SKM-1 treated with dmso at 0.1 percent for 144 hours (cell line): Measurements from ENCODE around the gene SLC39A5.
"Not testable (repeated sequence)": the region's sequence is repeated elsewhere in the genome, so short reads cannot be mapped to it uniquely, and the experiment has no call there.

ENCODE experiments used
- DNase-seq: peaks from one replicate; lab custom pipeline; 2025; ENCODE audit not compliant: unreplicated experiment; lab: John Stamatoyannopoulos, UW

SLC39A5 gene

DNA sequence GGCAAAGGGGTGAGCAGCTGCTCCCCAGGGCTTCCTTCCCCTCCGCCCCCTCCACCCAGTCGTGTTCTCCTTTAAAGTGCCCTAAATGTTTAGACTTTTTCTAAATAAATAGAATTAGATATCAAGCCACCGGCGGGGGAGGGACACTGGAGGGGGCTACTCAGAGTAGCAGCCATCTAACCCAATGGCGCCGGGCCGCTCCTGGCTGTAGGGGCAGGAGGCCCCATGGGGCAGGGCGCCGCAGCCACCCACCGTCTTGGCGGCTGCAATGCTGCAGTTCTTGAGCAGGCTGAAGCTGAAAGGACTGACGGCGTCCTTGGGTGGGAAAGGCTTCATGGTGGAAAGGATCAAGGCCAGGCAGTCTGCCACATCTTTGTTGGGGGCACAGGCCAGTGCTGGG lies 13.1 kb downstream of the SLC39A5 start:
- DNase-seq: no peak

DNA sequence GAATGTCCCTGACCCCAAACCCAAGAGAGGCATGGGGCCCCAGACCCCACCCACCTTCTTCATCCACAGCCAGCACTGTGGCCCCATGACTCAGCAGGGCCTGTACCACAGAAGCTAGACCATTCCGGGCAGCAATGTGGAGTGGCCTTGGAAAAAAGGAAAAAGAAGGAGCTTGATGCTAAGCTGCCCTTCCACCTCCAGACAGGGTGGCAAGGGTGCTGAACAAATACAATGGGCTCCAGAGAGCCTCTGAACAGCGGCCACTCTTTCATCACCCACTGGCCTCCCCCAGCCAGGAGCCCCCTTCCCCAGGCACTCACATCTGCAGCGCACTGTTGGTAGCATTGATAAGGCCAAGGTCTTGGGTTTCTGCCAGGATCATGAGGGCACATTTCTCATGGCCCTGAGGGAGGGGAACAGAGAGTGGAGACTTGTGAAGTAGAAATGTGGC lies 13.9 kb downstream of the SLC39A5 start:
- DNase-seq: no peak

DNA sequence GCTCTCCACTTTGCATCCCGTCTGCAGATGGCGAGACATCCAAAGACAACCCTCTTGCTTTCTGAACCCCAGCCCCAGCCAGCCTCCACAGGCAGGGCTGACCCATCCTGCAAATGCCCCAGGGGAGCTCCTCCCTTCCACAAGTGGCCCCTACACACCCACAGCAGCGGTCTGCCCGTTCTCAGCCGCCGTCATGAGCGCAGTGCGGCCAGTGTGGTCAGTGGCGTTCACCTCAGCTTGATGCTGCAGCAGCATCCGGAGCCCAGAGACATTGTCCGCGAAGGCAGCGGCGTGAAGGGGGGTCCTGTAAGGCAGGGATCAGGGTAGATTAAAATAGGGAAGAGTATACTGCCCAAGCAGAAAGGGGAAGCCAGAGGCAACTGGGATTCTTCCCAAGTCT lies 14.6 kb downstream of the SLC39A5 start:
- no peak for DNase-seq

DNA sequence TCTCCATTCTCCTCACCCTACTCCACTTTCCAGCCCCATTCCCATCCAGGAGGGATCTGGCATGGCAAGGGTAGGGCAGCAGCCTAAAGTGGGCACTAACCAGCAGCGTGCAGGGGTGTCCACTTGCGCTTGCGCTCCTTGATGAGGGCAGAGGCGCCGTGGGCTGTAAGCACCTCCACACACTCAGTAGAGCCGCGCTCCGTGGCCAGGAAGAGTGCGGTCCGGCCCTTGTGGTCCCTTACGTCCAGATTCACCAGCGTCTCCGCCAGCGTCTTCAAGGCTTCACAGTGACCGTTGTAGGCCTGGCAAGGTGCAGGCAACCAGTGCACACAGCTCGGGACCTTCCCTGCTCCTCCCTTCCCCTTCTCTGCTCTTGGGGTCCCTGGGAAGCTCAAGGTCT lies 18.1 kb downstream of the SLC39A5 start:
- no peak for DNase-seq

DNA sequence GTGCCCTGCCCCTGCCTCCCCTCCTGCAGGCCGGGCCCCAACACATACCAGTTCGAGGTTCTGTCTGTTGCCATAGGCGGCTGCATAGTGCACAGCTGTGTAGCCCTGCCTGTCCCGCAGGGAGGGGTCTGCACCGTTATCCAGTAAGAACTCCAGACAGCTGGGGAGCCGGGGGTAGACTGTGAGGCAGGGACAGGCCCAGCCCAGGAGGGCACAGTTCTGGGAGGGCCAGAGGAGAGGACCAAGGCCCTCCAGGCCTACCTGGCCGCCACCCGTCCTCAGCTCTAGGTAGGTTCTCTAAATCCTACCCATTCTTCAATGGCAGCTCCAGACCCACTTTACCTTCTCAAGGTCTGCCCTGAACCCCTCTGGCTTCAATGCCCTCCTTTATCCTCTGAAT lies 18.9 kb downstream of the SLC39A5 start:
- no peak for DNase-seq

DNA sequence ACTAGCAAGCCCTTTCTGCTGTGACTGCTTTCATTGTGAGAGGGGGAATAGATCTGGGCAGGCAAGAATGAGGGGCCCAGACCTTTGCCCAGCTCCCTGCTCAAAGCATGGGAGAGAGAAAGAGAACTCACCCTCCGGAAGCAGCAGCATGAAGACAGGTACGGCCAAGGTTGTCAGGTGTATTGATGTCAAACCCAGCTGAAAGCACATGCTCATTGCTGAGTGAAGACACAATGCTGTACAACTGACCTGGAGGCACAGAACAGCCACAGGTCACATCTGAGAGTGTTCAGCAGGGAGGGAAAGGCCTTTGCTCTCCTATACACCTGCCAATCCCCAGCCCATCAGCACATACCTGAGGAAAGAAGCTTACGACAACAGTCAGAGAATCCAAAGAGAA lies 22.8 kb downstream of the SLC39A5 start:
- DNase-seq: no peak

DNA sequence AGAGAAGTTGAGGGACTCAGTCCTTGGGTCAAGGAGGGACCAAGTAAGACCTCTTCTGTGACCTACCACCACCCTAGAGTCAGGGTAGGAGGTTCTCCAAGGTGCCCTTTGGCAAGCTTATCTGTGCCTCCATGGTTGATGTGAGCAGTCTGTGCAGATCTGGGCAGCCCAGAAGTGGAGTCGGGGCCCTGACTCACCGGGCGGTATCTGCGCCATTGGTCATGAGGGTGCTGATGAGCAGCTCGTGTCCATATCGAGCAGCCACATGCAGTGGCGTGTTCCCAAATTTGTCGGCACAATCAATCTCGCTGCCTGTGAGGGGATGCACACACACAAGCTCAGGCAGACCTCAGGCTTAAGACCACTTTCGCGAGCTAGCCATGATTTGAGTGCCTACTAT lies 23.2 kb downstream of the SLC39A5 start:
- no peak for DNase-seq

DNA sequence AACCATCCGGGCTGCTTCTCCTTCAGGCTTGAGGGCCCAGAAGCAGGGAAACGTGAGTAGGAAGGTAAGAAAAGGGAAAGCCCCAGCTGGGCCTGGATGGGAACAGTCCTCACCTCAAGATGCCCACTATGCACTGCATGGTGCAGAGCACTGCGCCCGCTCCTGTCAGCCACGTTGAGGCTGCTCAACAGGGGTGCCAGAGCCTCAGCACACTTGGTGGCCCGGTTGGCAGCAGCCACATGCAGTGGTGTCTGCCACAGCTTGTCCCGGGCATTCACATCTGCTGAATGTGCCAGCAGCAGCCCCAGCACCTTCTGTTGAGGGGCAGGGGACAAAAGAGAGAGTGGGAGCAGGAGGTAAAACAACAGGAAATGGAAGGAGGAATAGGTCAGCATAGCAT lies 25.8 kb downstream of the SLC39A5 start:
- no peak for DNase-seq

DNA sequence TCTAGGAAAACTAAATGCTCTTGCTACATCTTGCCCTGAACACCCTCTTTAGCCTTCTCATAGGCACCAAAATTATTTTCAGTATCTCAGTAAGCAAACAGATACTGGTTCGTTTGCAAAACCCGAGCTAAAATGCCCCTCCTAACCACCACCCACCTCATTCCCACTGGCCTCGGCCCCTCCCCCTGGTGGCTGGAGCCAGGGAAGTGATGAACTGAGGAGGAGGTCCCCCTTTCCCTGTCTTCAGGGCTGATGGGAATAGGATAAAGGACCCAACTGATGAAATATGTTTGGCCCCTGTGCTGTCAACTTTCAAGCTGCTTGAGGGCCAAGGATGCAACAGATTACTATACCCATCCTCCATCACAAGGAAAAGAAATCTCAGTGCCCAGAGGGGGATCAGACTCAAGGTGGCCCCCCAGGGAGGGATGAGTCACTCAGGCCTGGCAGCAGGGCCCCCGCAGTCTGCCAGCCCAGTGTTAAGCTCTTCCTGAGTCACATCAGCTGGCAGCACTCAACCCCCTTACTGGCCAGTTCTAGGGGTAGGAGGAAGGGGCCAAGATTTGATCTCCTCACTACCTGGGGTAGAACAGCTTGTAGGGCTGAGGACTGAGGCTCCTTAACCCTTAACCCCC lies 26.6 kb downstream of the SLC39A5 start:
- no peak for DNase-seq

DNA sequence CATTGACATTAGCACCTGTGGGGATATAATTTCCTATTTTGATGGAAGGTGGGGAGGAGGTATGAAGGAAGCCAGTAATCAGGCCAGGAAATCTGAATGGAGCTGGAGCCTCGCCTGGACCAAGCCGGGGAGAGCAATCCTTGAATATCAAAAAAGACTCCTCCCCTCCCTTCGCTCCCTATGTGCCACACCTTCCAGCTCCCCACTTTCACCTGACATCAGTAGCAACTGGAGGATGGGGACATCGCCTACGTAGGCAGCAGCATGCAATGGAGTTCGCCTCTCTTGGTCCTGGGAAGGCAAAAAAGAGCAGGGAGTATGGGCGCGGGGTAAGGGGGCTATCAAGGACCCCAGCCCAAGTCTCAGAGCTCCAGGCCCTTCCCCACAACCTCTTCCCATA lies 27.2 kb downstream of the SLC39A5 start:
- DNase-seq: no peak

DNA sequence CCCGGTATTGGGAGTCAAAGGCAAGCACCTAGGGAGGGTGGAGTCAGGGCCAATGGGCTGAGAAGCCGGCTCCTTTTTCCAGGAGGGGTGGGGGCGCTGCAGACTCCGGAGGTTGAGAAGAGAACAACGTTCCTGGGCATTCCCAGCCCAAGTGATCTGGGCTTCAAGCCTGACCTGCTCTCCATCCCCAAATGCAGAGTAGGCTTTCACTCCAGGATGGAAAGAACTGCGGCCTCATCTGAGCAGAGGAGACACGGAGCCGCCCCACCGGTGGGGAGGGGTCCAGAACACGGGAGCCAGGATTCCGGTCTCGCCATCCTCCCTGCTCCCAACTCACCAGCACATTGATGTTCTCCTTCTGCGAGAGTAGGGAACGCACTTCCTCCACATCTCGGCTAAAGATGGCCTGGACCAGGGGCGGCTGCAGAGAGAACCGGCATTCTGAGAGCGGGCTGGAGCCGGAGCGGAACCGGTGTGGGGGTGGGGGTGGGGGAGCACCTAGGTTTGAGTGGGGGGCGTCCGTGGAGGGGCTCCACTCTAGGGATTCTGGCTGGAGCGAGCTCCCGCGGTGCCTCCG lies 27.7 kb downstream of the SLC39A5 start:
- no peak for DNase-seq

DNA sequence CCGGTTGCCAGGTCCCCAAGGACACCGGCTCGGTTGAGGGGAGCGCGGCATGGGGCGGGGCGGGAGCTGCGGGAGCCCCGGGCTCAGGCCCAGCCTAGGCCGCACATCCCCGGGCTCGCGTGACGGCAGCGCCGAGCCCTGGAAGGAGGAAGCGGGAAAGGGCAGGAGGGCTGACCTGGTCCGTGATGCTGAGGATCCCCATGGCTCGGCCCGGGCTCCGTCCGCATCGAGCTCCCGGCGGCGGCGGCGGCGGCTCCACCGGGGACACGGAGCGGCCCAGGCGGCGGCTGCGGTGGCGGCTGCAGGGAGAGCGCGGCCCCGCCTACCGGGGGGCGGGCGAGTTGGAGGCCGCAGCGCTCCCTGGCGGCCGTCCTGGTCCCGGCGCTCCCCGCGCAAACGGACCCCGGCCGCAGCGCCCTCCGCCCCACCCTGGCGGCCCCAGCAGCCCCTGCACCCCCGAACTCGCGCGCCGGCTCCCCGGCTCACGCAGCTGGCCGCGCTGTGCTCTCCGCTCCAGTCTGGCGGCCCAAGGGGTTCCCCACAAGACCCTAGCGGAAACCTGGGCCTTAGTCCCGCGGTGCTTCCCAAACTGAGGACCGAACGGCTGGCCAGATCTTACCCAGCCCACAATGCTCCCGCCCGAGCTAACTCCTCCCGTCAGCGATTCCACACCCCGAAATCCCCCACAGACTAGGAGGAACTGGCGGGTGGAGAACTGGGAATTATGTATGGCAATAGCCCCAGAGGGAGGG lies 28.4 kb downstream of the SLC39A5 start, which contains the start of gene ANKRD52:
ANKRD52 (minus strand) TSS at position 317 of the 752 bp plus-strand sequence; CDS start at position 202, 115 bp downstream.
- peak; percentile 47 for DNase-seq

DNA sequence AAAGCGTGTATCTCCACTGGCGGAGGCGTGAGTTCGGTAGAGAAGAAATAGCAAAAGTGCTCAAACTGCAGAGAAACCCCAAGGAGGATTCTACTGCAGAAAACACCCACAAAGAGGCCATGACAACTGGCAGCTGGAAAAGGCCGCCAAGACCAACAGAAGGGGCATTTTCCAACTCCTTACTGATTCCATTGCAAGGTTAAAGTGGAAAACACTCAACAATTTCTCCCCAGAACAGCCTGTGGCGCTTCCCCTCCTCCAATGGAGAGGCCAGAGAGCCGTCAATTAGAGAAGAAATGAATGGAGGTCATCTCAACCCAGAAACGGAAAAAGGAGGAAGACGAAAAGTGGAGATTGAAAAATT lies 29.0 kb downstream of the SLC39A5 start:
- DNase-seq: no peak

DNA sequence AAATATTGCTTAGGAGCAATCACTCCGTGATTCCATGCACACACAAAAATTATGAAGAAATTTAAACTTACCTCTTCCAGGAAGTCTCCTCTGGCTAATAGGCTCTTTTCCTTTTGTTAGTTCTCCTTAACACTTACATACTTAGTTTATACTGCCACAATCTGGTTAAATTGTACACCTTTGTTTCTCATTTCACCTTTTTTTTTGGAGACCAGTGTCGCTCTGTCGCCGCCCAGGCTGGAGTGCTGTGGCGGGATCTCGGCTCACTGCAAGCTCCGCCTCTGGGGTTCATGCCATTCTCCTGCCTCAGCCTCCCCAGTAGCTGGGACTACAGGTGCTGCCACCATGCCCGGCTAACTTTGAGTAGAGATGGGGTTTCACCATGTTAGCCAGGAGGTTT lies 30.5 kb downstream of the SLC39A5 start:
- DNase-seq: no peak

DNA sequence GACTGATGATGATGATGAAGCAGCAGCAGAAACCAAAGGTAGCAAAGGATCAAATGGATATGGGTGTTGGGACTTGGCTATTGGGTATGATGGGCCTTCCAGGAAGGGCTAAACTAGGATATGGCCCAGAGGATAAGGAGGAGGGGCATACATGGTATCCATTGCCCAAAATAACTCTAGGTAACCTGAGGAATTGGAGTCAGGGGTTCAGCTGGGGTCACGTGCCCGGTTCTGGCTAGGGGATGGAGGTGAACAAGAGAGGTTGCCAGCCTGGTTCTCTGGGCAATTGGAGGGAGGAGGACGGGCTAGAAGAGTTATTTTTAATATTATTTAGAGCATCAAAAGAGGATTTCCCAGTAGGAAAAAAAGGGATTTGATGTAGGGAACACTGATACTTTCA lies 31.1 kb downstream of the SLC39A5 start:
- no peak for DNase-seq

DNA sequence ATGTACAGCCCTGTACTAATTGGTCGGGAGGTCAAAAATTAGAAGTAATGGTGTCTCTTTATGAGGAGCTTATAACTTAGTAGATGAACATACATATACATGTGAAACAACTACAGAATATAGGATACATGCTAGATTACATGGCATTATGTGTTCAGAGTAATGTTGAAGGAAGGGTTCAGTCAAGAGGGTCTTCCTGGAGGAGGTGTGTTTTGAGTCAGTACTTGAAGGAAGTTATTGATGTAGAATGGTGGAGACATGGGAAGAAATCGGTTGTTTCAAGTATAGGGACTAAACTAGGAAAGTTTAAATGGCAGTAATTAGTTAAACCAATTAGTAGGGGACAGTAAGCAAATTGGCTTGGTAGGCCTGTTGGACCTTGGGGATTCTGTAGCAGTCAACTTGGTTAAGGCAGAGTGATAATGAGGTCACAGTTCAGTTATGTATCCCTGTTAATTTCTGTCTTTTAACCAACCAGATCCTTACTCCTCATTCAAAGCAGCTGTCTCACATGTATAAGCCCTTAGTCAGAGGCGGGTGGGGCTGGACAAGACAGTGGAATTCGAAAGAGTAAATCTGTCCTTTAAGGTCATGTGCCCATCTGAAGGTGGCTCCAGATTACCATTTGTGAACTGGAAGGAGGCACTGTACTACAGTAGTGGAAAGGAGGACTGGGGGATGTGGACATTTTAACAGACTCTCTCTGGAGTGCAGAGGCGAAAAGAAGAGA lies 31.8 kb downstream of the SLC39A5 start:
- DNase-seq: no peak

DNA sequence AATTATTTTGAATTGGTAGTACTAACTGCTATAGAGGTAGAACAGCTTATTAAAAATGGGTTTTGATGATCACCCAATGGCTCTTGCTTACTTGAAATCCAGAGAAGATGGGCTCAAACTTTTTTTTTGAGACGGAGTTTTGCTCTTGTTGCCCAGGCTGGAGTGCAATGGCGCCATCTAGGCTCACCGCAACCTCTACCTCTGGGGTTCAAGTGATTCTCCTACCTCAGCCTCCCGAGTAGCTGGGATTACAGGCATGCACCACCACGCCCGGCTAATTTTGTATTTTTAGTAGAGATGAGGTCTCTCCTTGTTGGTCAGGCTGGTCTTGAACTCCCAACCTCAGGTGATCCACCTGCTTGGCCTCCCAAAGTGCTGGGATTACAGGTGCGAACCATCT lies 33.1 kb downstream of the SLC39A5 start:
- not testable (repeated sequence) for DNase-seq

DNA sequence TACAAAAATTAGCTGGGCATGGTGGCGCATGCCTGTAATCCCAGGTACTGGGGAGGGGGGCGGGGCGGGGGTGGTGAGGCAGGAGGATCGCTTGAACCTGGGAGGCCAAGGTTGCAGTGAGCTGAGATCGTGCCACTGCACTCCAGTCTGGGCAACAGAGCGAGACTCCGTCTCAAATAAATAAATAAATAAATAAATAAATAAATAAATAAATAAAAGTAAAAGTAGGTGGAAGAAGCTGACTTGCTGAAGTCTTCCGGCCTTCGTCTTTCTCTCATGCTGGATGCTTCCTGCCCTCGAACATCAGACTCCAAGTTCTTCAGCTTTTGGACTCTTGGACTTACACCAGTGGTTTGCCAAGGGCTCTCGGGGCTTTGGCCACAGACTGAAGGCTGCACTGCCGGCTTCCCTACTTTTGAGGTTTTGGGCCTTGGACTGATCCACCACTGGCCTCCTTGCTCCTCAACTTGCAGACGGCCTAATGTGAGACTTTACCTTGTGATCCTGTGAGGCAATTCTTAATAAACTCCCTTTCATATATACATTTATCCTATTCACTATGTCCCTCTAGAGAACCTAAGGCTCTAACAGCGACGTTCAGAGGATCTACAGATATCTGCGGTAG lies 36.3 kb downstream of the SLC39A5 start:
- DNase-seq: not testable (repeated sequence)

DNA sequence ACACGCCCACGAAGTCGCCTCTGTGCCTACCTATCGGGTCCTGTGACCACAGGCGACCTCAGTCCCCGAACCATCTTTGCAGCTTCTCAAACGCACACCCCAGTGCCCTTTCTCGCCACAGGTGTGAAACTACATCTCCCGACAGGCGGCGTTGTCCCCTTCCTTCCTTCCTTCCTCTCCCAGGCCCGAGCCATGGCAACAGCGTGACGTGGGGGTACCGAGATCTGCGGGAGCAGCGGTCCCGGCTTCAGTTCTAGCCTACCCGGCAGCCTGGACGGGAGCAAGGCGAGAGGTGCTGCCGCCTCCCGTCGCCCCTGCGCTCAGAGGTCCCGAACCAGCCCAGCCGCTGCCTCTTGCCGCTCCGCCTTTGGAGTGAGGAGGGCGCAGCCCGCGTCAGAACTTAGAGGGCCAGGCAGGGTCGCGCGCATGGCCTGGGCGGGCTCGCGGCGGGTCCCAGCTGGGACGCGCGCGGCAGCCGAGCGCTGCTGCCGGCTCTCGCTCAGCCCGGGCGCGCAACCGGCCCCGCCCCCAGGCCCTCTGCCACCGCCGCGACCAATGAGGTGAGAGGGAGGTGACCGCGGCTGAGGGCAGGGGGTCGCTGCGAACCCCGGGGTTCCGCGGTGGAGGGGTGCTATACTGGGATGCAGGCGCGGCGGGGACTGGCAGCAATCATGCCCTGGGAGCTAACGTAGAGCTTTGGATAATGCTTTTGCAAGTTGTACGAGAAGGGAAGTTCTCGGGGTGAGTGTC lies 37.0 kb downstream of the SLC39A5 start, which contains the start of gene COQ10A:
COQ10A (plus strand) TSS at position 250 of the 750 bp plus-strand sequence; CDS start at position 427, 177 bp downstream.
- DNase-seq: peak; percentile 48

DNA sequence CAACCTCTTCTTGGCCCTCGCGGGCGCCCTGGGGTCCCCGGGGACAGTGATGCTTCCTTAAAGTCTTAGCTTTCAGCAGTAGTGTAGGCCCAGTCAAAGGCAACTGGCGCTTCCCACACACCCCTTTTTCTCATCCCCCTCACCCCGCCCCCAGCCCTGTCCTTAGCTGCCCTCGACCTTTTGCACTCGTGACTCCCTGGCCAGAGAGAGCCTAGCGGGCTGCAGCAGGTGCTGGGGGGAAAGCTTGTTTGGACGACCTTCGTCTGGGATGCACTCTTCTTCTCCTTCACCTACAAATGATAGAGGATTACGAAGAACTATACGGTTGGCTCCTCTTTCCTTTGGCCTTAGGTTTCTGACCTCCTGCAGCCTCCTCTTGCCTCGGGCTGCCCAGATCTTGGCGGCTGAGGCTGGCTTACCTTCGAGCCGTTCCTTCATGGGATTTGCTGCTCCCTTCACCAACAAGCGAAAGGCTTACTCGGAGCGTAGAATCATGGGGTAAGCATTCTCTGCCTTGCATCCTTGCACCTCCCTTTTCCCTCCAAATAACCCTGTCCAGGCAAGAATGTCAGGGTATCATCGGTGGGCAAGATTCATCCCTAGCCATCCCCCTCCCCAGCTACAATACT lies 37.7 kb downstream of the SLC39A5 start:
- DNase-seq: no peak
